ENCODE data around the gene SVIL.

SVIL gene

GRCh38 chr10:29517352-29517923, 117.3 kb downstream of the SVIL start:
- peak; percentile 86 for TF ChIP-seq CTCF (IDR thresholded peaks at IDR 0.05)

GRCh38 chr10:29514306-29514705, 120.5 kb downstream of the SVIL start:
- no peak for TF ChIP-seq CTCF (IDR thresholded peaks at IDR 0.05)

GRCh38 chr10:29512425-29512974, 122.3 kb downstream of the SVIL start:
- no peak for TF ChIP-seq CTCF (IDR thresholded peaks at IDR 0.05)

GRCh38 chr10:29508554-29509244, 126.1 kb downstream of the SVIL start:
- no peak for TF ChIP-seq CTCF (IDR thresholded peaks at IDR 0.05)

- TF ChIP-seq CTCF (IDR thresholded peaks at IDR 0.05), result no peak
Measured at GRCh38 chr10:29502351-29502750, 132.4 kb downstream of the SVIL start.

- no peak for TF ChIP-seq CTCF (IDR thresholded peaks at IDR 0.05)
Measured at GRCh38 chr10:29501692-29502091, 133.1 kb downstream of the SVIL start.

GRCh38 chr10:29499993-29500537, 134.7 kb downstream of the SVIL start:
- TF ChIP-seq CTCF (IDR thresholded peaks at IDR 0.05), result no peak
